Stimulated activated CD8-positive, alpha-beta memory T cell treated with anti-CD3 and anti-CD28 coated beads, Interleukin-7, amount 100 ng/mL, for 4 hours (primary cell): ENCODE data around the gene C12orf42.

Experiments
- DNase-seq, 2 donors: peaks; one replicate each; pipeline ENCODE4 v3.0.0-alpha.2; 2020; ENCODE audit warnings: low read depth in 2 of 2

Gene C12orf42

DNA sequence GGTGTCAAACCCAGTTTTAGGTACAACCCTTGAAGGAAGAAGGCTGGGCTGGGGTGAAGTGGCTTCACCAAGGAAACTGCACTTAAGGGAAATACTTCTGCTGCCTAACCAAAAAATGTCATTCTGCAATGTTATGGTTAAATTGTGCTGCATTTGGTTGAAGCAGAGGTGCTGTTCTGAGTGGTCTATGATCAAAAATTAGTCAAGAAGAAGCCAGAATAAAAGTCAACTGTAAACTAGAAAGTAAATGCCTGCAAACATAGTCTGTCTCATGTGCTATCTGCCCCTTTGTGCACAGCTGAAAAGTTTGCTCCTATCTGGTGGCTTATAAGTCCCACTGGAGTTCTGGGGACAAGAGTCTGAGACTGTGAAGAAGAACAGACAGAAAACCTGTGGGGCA is 158.8 kb downstream of the C12orf42 start:
- no peak for DNase-seq

DNA sequence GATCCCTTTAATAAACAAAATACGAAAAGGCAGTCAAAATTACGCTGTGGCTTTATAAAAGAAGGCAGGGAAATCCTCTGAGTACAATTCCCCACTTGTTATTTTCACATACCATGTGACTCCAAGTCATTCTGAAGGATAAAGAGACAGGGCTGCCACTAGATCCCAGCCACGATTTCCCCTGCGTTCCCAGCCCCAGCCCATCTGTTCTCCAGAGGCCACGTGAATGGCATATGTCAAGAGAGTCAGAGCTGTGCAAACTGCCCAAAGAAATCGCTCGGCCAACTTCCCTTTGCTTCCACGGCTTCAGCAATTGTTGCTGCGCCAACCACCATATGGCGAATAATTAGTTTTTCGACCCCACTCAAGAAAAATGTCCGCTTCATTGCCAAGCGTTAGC is 161.3 kb downstream of the C12orf42 start:
- DNase-seq: no peak

DNA sequence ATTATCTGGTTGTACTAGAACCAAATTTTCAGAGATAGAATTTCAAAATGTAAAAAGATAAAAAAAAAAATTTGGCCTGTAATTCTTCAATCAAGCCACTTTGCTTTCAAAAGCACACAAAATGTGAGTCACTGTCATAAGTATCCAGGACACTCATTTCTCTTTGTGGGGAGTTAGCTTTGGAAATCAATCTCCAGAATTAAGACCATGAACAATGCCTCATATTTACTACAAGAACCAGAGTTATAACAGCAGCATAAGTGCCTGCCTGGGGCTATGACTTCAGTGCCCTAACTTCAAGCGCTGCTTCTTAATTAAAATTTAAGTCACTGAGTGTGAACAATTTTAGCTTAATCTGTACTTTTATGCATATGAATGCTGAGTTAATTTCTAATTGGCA is 162.1 kb downstream of the C12orf42 start:
- DNase-seq: no peak

DNA sequence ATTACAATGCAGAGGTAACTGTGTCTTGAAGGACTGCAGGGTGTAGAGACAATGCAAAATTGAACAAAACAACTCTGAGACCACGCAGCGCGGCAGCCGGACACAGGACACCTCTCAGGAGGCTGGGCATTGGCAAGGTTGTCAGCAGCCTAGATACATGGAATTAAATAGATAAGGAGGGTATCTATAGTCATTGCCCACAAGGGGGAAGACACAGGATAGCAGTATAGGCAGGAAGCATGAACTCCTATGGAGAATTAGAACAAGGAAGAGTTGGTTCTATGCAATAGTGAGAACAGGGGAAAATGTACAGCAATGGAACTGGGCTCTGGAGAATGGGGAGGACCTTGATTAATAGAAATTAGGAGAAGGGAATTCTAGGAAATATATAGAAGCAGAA is 164.1 kb downstream of the C12orf42 start:
- no peak for DNase-seq

DNA sequence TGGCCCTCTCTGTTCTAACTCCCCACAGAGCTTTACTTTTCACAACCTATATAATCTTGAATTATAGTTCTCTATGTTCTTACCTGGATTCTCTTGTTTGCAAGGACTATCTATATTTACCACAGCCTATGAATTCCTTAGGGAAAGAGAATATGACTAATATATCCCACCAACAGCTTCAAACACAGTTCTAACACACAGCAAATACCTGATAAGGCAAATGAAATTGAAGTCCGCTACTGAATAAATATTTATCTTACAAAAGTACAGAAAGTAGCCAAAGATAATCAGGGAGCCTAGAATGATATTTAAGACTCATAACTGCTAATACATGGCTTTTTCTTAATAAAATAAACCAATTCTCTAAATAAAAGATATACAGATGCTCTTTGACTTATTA is 165.1 kb downstream of the C12orf42 start:
- DNase-seq: no peak

DNA sequence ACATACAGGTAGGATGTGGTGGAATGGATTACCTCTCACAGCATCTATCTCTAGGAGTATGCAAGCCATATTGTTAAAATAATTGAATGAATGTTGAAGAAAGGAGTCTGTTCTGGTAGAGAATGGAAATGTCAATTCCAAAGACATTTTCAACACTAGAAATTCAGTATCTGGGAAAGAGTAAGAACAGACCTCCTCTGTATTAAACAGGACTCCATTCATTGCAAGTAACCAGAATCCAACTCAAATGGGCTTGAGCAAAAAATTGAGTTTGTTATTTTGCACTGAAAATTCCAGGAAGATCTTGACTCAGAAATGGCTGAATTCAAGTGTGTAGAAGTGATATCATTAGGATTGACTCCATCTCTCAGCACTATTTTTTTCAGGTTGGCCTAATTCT is 168.1 kb downstream of the C12orf42 start:
- DNase-seq: no peak

DNA sequence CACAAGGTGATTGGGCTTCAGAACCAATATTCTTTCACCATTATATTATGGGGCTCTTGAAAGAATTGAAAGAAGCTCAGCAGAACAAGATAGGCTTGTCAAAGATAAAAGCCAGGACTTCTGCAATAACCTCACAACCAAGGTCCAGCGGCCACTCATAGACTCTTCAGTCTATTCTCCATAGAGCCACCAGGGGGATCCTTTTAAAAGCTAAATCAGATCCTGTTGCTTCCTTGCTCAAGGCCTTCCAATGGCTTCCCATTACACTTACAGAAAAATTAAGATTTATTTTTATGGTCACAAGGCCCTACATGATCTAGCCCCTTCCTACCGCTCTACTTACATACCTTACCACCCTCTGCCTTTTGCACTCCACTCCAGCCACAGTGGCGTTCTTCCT is 169.6 kb downstream of the C12orf42 start:
- DNase-seq: no peak

DNA sequence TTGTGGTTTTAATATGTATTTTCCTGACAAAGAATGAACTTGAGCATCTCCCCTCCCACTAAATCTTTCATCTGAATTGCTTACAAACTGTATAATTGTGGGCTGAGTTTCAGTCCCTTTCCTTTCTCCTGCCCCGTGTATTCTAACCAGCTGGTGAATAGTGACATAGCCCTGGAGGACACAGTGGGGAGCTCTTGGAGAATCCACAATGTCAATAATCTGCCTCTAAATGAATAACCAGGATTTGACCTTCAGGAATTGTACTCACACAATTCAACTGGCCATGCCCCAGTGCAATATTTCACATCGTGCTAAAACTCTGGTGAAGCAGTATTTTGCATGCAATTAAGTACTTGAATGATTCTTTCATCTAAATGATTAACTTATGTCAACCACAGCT is 177.2 kb downstream of the C12orf42 start:
- no peak for DNase-seq

DNA sequence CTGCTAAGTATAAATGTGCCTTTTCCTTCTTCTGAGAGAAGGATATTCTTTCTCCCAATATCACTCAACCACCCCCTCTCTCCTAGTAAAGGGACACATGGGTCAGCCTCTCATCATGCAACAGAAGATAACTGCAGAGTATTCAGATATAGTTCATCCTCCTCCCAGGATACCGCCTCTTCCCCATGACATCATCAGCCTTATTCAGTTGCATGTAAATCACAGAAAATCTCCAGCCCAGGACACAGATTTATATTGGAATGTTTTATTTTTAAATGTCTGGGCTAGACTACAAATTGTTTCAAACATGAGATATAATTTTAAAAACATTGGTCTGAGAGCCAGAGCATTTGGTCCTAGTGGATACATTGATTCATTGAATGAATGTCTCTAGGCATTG is 178.5 kb downstream of the C12orf42 start:
- DNase-seq: no peak

DNA sequence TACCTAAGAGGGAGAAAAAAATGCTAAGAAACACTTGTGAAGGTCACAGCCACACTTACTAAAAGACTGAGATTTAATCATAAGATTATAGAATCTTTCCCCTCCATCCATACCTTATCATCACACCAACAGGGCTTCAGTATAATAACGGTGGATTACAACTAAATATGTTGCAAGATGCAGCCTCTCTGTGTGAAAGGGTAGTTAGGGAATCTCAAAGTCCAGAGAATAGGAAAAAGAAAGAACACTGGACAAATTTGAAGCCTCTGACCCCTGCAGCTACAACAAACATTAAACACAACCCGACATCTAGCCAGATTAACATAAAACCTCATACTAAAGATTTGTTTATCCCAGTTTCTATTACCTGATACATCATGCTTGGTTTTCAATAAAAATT is 181.0 kb downstream of the C12orf42 start:
- DNase-seq: no peak

DNA sequence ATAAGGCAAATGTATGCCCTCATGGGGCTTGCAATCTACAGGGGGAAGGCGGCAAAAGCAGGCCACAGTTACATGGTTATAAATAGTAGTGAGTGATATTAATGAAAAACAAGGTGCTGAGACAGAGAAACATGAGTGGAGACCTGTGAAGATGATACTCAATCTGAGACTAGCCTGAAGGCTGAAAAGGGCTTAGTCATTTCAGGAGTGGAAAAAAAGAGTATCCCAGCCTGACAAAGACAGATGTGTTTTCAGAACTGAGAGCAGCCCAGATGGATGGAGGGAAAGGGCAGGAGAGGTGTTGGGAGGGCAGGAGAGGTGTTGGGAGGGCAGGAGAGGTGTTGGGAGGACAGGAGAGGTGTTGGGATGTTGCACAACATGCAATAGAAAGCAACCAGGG is 181.9 kb downstream of the C12orf42 start:
- DNase-seq: no peak

DNA sequence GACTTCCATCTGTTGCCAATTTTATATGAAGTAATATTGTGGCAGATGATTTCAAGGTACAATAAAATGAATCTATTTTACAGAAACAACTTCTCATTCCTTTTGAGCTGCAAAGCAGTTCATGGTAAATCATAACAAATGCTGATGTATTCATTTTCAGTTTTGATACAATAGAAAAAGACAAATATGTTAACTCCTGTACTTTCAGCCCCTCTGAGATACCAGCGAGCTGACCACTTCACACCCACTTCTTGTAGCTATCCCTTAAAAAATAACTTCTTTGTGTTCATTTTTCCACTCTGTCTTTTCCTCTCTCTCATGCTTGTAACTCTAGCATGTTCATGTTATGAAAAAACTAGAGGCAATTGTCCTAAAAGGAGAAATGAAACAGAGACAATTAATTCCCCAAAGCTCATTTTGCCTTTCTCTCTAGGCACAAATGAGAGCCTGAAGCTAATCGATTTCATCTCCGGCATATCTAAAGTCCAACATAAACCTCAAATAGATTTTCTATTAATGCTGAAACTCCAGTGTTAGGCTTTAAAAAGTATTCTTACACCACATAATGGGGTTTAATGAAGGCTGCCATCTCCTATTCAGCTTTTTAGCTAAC is 182.9 kb downstream of the C12orf42 start:
- no peak for DNase-seq

DNA sequence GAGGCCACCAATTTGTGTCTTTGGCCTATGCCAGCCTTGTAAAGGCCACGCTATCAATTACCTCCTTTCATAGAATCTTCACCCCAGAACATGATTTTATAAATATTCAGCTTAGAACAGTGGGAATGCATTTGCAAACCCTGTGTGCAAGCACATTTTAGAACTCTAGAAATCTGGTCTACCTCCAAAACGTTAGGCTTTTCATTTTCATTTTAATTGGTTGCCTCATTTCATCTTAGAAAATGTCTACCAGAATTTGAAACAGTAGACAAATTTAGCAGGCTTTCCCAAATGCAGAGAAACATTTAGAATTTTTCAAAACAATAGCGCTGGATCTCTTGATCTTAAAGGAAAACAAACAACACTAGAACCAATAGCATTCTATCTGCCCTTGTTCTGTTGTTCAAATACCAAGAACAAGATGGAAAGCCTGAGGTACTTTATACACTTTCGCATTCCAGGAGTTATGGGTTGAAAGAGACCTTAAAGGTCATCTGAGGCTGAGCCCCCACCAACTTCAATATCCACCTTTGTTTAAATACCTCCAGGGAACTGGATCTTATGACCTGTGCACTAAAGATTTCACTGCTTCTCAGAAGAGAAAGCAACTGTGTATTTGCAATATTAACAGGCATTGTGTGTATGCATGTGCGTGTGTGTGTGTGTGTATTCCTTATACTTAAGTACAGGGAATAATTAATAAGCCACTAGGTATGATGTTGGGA is 185.1 kb downstream of the C12orf42 start:
- no peak for DNase-seq

DNA sequence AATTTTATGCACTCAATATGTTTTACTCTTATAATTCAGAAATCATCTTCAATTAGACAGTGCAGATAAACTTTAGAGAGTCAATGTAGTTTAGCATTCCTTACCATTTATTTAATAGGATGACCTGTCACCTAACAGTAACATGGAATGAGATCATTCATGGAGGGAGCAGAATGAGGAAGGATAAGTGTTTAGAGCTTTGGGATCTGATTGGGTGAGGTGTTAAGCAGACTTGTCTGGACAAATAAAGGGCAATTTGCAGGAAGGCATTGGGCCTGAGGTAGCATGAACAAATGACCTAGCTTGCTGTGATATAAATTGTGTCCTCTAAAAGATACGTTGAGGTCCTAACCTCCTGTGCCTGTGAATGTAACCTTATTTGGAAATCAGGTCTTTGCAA is 187.4 kb downstream of the C12orf42 start:
- DNase-seq: no peak

DNA sequence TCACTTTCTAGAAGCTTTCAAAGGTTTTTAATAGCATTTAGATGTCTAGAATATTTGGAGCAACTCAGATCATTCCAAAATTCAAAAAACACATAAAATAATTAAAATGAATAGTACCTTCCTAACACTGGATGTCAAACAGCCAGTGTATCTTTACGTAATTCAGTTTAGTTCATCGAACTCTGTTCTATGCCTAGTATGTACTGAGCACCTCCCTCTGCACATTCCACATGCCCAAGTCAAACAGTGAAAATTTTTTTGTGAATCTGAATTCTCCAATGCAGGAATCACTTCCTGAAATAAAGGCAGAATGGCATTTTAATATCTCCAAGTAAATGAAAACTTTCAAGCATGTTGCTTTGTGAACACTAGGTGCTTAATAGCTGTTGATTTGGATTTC is 192.3 kb downstream of the C12orf42 start:
- no peak for DNase-seq

DNA sequence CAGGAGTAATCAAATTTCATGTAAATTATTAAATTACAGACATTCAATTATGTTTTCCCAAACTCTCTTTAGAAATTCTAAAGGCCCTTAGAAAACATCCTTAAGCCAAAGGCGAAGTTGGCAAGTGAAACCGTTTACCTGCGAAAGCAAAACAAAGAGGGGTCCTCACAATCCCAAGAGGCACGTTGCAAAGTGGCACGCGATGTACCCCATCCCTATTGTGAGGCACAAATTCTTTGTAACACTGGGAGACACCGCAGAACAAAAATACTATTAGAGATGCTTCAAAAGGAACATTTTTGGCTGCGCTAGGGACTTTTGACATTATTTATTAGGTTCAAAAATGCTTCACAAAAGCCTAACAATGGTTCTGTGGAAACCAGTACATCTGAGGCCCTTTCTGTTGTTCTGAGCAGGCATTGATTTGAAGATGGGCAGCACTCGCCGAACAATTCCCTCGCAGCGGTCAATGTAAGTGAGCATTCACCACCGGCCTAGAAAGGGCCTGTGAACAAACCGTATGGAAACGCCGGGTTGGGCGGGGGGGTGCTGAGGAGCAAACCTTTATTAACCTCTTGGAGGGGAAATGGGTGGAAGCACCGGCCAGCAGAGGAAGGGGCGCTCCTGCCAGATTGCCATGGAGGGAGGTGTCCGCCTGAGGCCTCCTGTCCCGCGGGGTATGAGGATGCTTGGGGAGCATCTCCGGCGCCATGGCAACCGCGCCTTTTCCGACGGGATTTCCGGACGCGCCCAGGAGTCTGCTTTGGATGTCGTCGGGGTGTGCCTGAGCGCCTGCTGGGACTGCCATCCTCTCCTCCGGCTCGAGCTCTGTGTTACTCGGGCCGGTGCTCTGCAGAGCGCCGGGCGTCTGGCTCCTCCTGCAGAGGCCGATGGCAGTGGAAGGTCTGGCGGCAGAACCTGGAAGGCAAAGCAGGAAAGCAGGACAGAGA is 193.9 kb downstream of the C12orf42 start:
- no peak for DNase-seq

DNA sequence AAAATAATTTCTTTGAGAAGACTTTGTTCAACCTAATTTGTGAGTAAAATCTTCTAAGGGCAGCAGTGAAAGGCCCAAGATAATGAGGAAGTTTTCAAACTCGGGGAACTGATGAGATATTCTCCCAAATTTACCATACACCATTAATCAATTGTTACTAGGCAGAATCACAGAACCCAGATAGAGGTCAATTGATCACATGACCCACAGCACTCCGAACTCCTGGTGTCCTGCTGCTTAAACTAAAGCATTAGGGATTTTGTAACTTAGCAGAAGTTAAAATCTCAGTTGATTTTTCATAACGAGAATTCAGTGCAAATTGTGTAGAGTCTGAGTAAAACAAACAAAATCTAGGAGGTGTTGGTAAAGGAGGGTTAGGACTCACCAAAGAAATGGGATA is 207.8 kb downstream of the C12orf42 start:
- DNase-seq: no peak

DNA sequence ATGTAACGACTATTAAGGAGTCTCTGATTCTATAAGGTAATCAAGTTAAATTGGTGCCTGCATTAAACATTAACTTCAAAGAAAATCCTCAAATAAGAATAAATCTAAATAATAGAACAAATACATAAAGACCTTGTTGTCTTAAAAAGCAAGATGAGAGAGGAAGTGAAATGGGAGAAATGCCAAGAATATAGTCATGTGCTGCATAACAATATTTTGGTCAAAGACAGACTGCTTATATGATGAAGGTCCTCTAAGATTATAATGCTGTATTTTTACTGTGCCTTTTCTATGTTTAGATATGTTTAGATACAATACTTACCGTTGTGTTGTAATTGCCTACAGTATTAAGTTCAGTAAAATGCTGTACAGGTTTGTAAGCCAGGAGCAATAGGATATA is 213.6 kb downstream of the C12orf42 start:
- DNase-seq: no peak

DNA sequence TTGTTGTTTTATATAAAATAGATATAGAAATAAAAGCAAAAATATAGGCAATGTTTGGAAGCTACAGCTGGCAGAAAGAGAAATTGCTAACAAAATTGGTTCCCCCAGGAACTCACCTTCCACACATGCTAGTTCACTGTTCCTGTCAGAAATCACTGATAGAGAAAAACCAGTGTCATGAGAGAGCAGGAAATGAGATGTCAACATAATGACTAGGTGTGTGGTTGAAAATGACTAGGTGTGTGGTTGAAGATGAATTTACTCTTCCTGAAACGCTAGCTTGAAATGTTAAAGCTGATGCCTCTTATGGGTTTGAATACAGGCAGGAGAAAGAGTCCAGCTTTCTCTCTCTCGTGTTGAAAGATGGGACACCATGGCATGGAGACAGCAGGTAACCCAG is 216.3 kb downstream of the C12orf42 start:
- DNase-seq: no peak

DNA sequence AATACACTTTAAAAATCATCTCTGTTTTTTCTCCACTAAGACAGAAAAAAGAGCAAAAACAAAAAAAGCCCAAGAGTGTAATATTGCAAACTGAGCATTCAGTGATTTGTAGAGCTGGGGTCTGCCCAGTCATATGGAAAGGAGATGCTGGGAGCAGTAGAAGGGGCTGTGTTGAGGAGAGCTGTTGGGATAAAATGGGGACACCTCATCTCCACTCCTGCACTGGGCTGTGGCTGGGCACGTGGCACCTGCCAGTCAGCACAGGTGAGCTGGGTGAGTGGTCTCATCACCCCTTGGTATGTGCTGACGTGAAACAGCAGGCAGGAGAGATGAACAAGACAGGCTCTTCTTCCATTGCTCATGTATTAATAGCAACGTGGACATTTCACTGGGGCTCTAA is 217.4 kb downstream of the C12orf42 start:
- DNase-seq: no peak

DNA sequence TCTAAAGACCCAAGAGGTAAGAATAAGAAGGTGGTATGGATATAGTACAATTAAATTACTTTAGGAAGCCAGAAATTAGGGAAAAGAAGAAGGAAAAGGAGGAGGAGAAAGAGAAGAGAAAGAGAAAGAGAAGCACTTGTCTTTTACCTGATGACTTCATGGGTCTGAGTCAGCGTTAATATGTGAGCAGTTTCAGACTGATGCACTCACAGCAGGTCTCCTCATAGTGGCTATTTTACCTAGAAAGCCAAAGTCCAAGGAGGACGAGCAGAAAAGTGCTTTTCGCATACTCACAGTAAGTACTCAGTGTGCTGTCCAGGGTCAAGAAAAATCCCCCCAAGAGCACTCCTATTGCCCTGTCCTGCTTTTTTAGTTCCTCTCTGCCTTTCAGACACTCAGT is 222.1 kb downstream of the C12orf42 start:
- no peak for DNase-seq

DNA sequence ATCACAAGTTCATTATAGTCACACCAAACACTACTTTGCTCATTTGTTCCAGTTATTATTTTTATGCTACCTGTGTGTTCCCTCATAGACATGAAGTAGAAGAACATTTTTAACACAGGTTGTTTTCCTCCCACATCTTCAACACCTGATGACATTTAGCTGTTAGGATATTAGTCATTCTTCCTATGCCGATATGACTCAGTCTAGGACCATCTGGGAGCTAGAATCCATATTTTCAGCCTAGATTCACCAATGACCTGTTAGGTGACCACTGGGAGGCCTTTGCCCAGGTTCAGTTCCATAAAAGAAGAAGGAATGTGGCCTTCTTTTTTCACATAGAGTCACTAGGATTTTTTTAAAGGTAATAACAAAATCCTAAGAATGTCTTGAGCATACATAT is 222.8 kb downstream of the C12orf42 start:
- DNase-seq: no peak

DNA sequence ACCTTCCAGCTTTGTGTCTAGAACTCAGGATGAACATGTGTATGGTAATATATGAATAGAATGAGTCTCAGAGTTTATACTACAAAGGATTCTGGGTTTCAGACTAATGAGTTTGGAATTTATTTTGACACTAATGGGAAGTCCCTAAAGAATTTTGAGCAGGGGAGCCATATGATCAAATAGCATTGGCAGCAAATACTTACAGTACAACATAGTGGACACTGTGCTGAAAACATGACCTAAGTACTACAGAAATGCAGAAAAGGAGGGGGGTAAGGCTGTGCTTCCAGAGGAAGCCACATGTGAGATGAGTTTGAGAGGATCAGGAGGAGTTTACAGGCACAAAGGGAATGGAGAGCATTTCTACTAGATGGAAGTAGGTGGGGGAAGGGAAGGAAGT is 225.8 kb downstream of the C12orf42 start:
- DNase-seq: no peak
